ENCODE results near the gene KIZ.

GRCh38 chr20:21214431-21214830 lies 88.5 kb downstream of the KIZ start:
- TF ChIP-seq CTCF (IDR thresholded peaks at IDR 0.05; ENCODE audit: poor library complexity) (no peak), EZH2phosphoT487 (IDR thresholded peaks at IDR 0.05; ENCODE audit: low read depth, severe bottlenecking, unreplicated experiment) (no peak)
